Hepatocyte (in vitro differentiated cells): ENCODE data around the gene RCOR2. TPM values are rescaled to one million over a fixed set of nuclear protein-coding genes. Genes with fewer than 3 reads are reported as not detected.

Source experiments
- DNase-seq: peaks from one replicate; pipeline ENCODE4 v3.0.0-alpha.2; 2016; ENCODE audit warnings: low spot score
- H2AFZ ChIP-seq: fragments of 200-600 bp; sonication (generic); 2 replicates; pipeline ENCODE4 v1.6.0; 2016; ENCODE audit warnings: antibody characterized with exemption, mild to moderate bottlenecking
- H3K27ac ChIP-seq: fragments of 200-600 bp; sonication (generic); 2 replicates; pipeline ENCODE4 v1.5.1; 2016; ENCODE audit warnings: mild to moderate bottlenecking
- H3K27me3 ChIP-seq: fragments of 200-600 bp; sonication (generic); 2 replicates; pipeline ENCODE4 v1.6.1; 2016
- H3K36me3 ChIP-seq: fragments of 200-600 bp; sonication (generic); replicated peaks from 2 replicates; pipeline ENCODE4 v1.5.1; 2016; ENCODE audit warnings: low read depth; ENCODE audit not compliant: insufficient read depth
- H3K4me1 ChIP-seq: fragments of 200-600 bp; sonication (generic); 2 replicates; pipeline ENCODE4 v1.5.1; 2016; ENCODE audit warnings: mild to moderate bottlenecking, moderate library complexity; ENCODE audit not compliant: insufficient read depth
- H3K4me2 ChIP-seq: fragments of 200-600 bp; sonication (generic); 2 replicates; pipeline ENCODE4 v1.6.0; 2016
- H3K4me3 ChIP-seq: fragments of 200-600 bp; sonication (generic); 2 replicates; pipeline ENCODE4 v1.5.1; 2016; ENCODE audit warnings: mild to moderate bottlenecking
- H3K79me2 ChIP-seq: fragments of 200-600 bp; sonication (generic); 2 replicates; pipeline ENCODE4 v1.6.0; 2017; ENCODE audit warnings: mild to moderate bottlenecking
- H3K9me2 ChIP-seq: fragments of 200-600 bp; sonication (generic); replicated peaks from 2 replicates; pipeline ENCODE4 v1.6.0; 2017; ENCODE audit warnings: mild to moderate bottlenecking; ENCODE audit not compliant: insufficient read depth
- H3K9me3 ChIP-seq: fragments of 200-600 bp; sonication (generic); 2 replicates; pipeline ENCODE4 v1.5.1; 2016; ENCODE audit warnings: low read depth, mild to moderate bottlenecking
- H4K20me1 ChIP-seq: fragments of 200-600 bp; sonication (generic); 2 replicates; pipeline ENCODE4 v1.6.0; 2016; ENCODE audit warnings: mild to moderate bottlenecking; ENCODE audit not compliant: insufficient read depth, poor library complexity, severe bottlenecking
- CTCF ChIP-seq: fragments of 200-600 bp; sonication (generic); IDR thresholded peaks from 2 replicates; pipeline ENCODE4 v1.5.1; 2016; ENCODE audit warnings: antibody characterized with exemption, mild to moderate bottlenecking; ENCODE audit not compliant: poor library complexity
- EZH2 ChIP-seq: fragments of 200-600 bp; sonication (generic); IDR thresholded peaks from 2 replicates; pipeline ENCODE4 v1.6.1; 2016; ENCODE audit warnings: antibody characterized with exemption, mild to moderate bottlenecking, borderline replicate concordance
- EZH2phosphoT487 ChIP-seq: fragments of 200-600 bp; sonication (generic); IDR thresholded peaks from one replicate; pipeline ENCODE4 v1.6.1; 2018; ENCODE audit warnings: antibody characterized with exemption, mild to moderate bottlenecking, low read depth, moderate library complexity; ENCODE audit not compliant: unreplicated experiment, severe bottlenecking
- WGBS: methylation state at CpG from one replicate; pipeline ENCODE4 v1.1.6; 2016; ENCODE audit warnings: low lambda C conversion rate; ENCODE audit errors: missing lambda C conversion rate; 5-methylcytosine and 5-hydroxymethylcytosine counted together
- polyA plus RNA-seq: library from polyadenylated mRNA; unstranded; fragments of >200 nt; fragmentation: Nextera tagmentation; extraction: Ambion mirVana; gene quantifications from 2 replicates; pipeline ENCODE4 v1.2.1, GENCODE V29; 2016
- total RNA-seq: library from RNA; depleted of rRNA; stranded (reverse); fragments of >200 nt; gene quantifications from 2 replicates; pipeline ENCODE4 v1.2.3, GENCODE V29; 2014

RCOR2 gene
- total and polyA plus RNA-seq, 2 experiments from 2014 or later, result 3.5 to 4.3 TPM

GRCh38 chr11:63920126-63920938 lies 3.4 kb upstream of the RCOR2 start:
- Histone ChIP-seq H3K27ac (peak overlapping the region; percentile 75), H3K36me3 (no peaks in the 10 kb centered on the region), H4K20me1 (no peaks in the 10 kb centered on the region), H3K4me3 (no peak overlapping the region), H2AFZ (peak overlapping the region; percentile 66), H3K9me2 (no peaks in the 10 kb centered on the region), H3K27me3 (no peaks in the 10 kb centered on the region), H3K4me2 (peak overlapping the region; percentile 99), H3K79me2 (peaks cover 9% of the 10 kb centered on the region), H3K4me1 (peaks cover 47% of the 10 kb centered on the region), H3K9me3 (no peaks in the 10 kb centered on the region)
- DNase-seq, result peak; percentile 79
- WGBS, result 30% methylated on average over 15 of the region's 22 CpGs
- TF ChIP-seq EZH2phosphoT487 (no peak), CTCF (no peak), EZH2 (no peak)

DNA sequence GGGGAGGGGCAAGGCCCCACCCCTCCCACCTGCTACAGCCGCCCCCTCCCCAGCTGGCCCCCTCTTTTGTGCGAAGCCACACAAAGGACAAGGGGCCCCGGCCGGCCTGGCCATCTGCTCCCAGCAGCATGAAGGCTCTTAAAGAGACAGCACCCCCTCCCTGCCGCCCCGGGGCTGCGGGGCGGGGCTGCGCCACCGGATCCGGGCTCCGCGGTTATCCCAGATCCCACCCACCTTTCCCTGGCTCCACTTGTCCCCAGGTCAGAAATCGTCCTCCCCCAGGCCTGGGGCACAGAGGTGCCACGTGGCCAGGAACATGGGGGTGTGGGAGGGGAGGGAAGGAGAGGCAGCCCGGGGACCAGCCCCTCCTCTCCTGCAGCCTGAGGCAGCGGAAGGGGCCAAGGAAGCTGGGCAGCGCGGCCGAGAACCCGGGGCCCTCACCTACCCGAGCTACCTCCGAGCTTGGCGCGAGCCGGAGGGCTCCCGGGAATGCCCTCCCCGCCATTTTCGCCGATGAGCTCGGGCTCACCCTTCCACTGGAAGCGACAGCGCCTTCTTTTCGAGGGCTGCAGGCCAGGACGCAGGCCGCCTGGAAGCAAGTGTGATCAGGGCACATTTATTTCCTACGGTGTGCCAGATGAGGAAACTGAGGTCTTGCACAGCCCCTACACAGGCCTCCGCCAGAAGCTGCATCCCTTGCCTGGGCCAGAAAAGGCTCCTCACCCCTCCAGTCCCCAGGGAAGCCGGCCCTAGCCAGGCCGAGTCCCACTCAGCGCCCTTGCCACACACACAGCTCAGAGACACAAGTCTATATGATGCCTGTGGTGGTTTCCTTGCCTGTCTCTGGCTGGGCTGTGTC lies 2.5 kb upstream of the RCOR2 start:
- Histone ChIP-seq H3K27me3 (no peaks in the 10 kb centered on the region), H3K9me2 (no peaks in the 10 kb centered on the region), H4K20me1 (no peaks in the 10 kb centered on the region), H2AFZ (peak overlapping the region; percentile 66), H3K4me3 (no peak overlapping the region), H3K4me2 (peak overlapping the region; percentile 99), H3K36me3 (no peaks in the 10 kb centered on the region), H3K9me3 (no peaks in the 10 kb centered on the region), H3K27ac (peak overlapping the region; percentile 75), H3K4me1 (peaks cover 51% of the 10 kb centered on the region), H3K79me2 (peaks cover 9% of the 10 kb centered on the region)
- DNase-seq, result peak; percentile 53
- WGBS, result 30% methylated on average over 22 of the region's 41 CpGs
- no peak for TF ChIP-seq EZH2

DNA sequence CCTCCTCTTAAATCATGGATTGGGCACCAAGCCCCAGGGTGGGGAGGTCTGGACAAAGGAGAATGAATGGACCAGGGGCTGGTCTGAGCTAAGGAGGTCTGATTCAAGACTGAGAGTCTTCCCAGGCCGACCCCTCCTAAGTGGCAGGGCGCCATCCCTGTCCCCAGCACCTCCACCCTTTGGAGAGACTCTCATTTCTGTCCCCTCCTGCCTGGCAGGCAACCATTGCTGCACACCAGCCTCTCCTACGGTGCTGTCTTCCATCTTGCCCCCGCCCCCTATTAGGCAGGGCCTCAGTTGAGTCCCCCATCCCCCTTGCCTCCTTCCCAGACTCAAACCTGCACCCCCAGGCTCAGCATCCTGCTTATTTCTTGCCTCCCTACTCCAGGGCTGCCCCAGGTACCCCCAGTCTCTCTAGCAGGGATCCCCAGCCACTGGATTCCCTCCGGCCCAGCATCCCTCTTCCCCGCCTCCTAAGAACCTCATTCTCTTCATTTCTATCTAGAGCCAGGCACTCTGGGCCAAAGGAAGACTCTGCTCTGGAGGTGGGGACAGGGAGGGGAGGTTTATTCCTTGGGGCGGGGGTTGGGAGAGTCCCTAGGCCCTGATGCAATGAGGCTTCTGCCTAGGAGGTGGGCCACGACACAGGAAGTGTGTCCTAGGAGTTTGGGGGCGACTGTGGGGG lies 1.7 kb upstream of the RCOR2 start:
- Histone ChIP-seq H2AFZ (peak overlapping the region; percentile 66), H3K36me3 (no peaks in the 10 kb centered on the region), H3K9me2 (no peaks in the 10 kb centered on the region), H3K4me2 (peak overlapping the region; percentile 99), H3K9me3 (no peaks in the 10 kb centered on the region), H3K27me3 (no peaks in the 10 kb centered on the region), H3K4me1 (peaks cover 51% of the 10 kb centered on the region), H3K4me3 (no peak overlapping the region), H3K79me2 (peaks cover 9% of the 10 kb centered on the region), H4K20me1 (no peaks in the 10 kb centered on the region), H3K27ac (peak overlapping the region; percentile 75)
- TF ChIP-seq EZH2 (no peak), EZH2phosphoT487 (no peak), CTCF (no peak)
- DNase-seq, result peak; percentile 31
- WGBS, result 55% methylated on average over 6 of the region's 9 CpGs
